HG03064 (cell line): ENCODE results near the gene RNF207.

Experiments
- ATAC-seq: cut with Tn5 transposase; IDR thresholded peaks from one replicate; pipeline ENCODE4 v1.9.1; 2021; ENCODE audit warnings: low read depth; ENCODE audit not compliant: unreplicated experiment

RNF207 gene

DNA sequence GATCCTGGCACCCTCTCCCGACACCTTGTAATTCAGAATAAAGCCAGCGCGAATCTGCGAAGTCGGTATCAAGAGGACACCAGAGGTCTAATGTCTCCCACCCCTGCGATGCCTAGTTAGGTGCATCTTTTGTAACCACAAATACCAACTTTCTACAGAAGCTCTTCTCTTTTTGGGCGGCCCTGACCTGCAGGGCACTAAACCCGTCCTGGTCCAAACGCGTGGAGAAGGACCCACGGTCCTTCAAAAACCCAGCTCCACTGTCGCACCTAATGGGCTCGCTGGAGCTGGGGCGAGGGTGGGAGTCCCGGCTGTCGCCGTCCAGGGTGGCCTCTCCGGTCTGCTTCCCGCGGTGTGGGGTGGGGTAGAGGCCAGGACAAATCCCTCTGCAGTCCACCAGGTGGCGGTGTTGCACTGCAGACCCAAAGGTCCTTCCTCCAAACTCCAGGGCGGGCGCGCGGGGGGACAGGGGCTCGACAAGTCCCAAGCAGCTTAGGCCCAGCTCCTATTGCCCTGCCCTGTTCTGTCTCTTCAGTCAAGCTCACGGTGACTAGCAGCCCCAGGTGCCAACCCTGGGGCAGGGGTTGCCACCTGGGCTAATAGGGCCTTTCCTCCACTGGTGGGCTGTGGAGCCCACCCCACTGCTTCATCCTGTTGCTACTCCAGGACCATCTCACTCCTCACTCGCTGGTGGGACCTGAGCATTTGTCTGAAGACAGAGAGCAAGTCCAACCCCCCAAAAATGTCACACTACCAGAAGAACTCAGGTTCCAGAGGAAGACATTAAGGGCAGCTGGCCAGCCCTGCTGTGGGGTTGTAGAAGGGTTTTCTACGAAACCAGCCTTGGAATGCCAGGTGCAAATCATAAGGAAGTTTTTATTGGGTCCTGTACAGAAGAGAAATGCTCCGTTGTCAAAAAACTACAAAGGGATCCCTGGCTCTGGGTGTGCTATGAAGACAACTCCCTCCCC, 40.9 kb downstream of the RNF207 start:
- ATAC-seq: no peak

DNA sequence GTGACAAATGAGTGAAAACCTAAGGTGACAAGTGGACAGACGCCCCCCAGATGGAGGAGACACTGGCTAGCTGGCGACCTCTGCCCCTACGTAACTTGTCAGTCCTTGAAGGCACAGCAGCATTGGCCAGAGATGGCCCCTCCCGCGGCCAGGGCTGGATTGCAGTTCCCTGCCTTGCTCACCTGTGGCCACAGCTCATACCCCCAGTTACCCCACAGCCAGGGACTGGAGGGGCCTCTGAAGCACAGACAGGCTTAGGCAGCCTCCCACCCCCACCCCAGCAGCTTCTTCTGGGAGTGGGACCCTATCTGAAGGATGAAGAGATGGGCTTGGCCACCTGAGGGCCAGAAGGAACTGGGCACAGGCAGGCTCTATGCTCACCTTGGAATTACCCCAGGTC, 41.7 kb downstream of the RNF207 start:
- ATAC-seq: no peak

DNA sequence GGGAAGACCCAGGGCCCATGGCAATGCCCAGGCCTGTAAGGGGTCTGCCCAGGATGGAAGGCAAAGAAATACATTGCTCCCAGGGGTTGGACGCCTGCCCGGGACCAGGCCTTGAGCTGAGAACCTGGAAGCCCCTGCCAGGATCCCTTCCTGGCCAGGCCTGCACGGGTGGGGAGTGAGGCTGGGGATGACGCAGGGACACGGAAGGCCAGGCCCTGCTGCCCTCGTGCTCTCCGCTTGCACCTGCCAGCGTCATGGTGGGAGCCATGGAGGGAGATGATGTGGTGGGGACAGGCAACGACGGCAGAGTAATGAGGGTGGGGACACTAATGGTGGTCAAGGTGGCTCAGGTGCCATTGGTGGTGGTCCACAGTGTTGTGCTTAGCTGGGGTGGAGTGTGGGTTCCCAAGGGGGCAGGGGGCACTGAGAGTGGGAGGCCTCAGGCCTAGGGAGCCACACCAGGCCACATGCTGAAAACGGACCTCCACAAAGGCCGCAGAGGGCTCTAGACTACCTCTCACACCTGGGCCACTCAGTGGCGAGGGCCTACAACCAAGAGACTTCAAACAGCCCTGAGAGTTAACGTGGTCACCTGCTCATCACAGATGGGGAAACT, 42.4 kb downstream of the RNF207 start:
- ATAC-seq: no peak

DNA sequence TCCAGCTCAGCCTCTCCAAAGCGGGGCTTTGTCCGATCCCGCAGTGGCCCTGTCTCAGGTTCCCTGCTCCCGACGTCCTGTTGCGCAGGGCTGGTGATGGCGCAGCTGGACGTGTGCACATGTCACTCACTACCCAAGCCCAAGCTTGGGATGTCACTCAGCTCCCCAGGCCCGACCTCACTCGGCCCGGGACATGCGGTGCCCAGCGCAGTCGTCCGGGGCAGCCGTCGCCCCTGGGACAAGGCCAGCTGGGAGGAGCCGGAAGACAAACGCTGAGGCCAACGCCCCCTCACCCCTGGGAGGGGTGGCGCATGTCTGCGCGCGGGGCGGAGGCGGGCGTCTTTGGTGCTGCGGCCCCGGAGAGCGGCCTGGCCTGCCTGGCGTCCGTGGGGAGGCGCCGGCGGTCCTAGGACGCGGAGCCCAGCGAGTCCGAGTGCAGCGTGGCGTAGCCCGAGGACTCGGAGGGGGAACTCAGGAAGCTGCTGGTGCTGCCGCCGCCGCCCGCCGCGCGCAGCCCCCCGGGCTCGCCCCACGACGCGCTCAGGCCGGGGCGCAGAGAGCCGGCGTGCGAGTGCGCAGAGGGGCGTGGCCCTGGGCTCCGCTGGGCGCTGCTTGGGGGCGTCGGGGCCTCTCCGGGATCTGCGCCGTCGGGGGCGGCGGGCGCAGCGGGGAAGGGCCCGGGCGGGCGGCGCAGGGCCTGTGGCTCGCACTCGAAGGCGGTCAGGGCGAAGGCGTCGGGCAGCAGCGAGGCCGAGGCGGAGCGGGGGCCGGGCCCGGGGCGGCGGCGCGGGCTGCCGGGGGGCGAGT, 43.2 kb downstream of the RNF207 start:
- no peak for ATAC-seq

DNA sequence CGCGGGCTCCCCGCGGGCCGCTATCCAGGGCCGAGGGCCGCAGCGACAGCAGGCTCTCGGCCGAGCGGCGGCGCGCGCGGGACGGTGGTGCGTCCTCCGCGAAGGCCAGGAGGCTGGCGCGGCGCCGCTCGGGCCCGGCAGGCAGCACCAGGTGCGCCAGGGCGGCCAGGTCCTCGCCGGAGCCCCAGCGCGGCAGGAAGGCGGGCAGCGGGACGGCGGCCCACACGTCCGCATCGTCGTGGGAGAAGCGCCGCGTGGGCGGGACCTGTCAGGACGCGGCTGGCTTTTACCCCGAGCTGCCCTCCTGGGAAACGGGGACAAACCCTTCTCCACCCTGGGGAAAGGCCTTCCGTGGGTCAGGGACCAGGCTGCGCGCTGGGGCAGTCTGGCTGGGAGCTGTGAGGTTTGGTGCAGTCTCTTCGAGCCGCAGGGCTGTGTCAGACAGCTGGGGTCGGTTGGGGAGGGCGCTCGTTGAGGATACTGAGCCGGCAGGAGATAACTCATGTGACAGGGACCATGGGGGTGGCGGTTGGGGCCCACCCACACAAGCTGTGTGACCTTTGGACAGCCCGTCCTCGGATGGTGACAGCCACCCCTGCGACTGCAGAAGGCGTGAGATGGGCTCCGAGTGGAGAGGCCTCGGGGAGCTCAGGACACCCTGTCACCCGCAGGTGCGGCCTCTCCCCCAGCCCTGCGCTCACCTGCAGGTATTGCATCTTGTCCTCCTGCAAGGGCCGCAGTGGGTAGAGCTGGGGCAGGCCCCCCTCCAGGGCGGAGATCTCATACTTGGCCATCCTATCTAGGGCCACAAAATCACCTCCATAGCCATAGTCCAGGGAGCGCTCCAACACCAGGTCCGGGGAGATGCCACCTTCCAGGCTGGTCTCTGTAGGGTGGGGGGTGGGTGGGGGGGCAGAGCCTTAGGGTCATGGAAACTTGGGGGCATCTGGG, 44.1 kb downstream of the RNF207 start:
- ATAC-seq: no peak

DNA sequence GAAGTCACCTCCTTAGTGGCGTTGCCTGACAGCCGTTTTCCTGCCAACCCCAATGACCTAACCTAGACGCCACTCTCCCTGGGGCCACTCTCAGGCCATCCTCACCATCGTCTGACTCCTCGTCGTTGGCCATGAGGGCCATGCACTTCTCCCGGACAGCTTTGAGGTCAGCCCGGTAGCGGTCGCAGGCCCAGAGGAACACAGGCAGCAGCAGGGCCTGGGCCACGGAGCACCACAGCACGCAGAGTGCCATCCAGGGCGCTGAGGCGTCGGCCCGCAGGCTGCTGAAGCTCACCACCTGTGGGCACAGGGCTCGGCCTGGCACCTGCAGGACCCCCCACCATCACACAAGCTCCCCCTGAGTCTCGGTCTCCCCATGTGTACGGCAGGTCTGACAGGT, 45.3 kb downstream of the RNF207 start:
- ATAC-seq: no peak

DNA sequence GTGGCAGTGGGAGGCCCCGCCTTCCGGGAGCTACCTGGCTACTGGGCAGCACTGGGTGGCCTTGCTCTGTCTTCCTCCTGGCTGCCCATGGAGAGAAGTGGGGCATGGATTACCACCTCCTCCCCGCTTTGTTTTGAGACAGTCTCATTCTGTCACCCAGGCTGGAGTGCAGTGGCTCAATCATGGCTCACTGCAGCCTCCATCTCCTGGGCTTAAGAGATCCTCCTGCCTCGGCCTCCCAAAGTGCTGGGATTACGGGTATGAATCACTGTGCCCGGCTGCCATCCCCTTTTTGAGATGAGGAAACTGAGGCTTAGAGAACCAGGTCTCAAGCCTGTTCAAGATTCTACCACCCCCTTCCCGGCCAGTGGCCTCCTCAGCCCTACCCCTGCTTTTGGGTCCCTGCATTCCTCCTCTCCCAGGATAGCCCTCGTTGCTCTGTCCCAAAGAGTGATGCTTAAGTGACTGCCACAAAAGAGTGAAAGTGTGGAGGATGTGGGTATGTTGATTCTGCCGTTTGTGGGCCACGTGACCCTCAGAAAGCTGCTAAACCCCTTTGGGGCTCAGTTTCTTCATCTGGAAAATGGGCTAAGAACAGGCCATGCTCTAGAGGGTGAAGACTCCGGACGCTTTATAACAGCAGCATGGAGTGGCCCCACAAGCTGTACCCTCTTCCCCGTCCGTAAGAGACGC, 45.9 kb downstream of the RNF207 start:
- no peak for ATAC-seq

DNA sequence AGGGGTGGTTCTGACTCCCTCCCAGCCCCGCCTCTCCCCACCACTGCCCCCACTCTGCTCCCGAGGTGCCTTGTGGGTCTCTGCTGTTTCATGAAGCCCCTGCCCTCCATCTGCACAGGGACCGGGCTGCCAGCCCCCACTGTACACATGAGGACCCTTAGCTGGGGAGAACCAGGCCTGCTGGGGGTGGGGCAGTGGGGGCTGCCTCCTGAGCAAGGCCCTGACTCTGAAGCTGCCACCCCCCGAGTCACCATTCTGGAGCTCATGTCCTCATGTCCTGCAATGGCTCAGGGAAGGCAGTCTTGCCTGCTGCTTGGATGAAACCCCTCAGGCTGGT, 46.4 kb downstream of the RNF207 start:
- no peak for ATAC-seq

DNA sequence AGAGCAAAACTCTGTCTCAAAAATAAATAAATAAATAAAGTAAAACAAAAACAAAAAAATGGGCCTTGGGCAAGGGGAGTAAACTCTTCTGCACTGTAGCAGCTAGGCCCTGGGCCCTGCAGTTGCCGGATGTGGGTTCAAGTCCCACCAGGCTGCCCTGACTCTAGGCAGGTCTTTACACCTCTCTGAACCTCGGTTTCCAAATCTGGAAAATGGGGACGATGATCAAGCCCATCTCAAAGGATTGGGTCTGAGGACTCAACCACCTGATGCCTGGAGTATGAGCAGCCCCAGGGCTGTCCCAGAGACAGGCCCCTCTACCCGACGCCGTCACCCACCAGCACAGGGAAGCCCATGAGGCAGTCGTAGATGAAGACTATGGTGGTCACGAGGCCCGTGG, 47.5 kb downstream of the RNF207 start:
- ATAC-seq: no peak

DNA sequence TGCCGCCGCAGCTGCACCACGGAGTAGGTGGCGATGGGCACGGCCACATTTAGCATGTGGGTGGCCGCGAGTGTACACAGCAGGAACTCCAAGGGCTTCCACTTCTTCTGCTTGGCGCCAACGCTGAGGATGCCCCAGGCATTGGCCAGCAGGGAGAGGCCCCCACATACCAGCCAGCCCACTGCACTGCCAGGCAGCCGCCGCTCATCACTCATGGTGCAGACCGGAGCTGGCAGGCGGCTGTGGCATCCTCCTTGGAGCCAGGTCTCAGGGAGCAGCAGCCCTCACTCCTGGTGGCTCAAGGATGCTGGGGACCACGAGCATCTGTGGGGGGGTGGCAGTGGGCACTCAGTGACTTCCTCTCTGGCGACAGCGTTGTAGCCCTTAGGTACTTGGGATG, 48.8 kb downstream of the RNF207 start:
- no peak for ATAC-seq

DNA sequence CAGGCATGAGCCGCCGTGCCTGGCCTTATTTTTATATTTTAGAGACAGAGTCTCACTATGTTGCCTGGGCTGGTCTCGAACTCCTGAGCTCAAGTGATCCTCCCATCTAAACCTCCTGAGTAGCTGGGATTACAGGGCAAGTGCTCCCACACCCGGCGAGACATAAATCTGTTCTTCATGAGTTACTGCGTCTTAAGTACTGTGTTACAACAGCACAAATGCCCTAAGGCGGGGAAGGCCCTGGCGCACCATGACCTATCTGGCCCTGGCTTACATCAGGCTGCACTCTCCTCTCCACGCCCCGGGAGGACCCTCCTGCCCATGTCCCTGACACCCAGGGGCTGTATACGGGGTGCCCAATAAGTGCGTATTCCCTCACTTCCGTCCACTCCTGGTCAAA, 50.7 kb downstream of the RNF207 start:
- no peak for ATAC-seq

DNA sequence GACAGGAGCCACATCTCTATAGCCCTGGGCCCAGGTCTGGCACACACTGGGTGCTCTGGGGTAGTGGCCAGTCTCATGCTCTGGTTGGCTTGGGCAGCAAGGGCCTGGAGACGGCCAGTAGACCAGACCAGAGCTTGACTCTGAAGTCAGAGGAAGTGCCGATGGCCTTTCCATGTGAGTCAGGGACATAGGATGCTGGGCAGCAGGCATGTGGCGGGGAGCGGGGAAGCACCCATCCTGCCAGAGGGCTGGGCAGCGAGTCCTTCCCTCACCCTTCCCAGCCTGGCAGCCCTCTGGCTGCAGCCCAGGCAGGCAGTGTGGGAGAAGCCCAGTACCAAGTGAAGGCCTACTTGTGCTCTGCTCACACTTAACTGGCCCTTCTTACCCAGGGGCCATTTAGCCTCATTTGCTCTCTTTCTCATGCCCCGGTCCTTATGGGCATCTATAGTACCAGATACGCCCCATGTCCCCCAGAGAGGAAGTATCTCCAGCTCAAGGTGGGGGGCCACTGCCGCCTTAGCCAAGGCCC, 51.7 kb downstream of the RNF207 start:
- no peak for ATAC-seq

DNA sequence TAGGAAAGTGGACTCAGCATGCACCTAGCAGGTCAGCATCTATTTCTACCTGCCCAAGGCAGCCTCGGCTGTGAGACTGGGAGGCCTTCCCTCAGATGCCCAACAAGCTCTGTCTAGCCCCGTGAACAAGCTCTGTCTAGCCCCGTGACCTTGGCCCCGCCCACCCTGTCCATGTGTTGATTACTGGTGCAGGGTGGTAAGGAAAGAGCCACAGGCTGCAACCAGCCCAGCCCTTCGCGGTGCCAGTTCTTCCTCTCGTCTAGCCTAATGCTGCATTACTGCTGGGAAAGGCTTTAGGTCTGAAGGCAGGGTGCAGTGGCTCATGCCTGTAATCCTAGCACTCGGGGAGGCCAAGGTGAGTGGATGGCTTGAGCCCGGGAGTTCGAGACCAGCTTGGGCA, 52.8 kb downstream of the RNF207 start:
- ATAC-seq: no peak

DNA sequence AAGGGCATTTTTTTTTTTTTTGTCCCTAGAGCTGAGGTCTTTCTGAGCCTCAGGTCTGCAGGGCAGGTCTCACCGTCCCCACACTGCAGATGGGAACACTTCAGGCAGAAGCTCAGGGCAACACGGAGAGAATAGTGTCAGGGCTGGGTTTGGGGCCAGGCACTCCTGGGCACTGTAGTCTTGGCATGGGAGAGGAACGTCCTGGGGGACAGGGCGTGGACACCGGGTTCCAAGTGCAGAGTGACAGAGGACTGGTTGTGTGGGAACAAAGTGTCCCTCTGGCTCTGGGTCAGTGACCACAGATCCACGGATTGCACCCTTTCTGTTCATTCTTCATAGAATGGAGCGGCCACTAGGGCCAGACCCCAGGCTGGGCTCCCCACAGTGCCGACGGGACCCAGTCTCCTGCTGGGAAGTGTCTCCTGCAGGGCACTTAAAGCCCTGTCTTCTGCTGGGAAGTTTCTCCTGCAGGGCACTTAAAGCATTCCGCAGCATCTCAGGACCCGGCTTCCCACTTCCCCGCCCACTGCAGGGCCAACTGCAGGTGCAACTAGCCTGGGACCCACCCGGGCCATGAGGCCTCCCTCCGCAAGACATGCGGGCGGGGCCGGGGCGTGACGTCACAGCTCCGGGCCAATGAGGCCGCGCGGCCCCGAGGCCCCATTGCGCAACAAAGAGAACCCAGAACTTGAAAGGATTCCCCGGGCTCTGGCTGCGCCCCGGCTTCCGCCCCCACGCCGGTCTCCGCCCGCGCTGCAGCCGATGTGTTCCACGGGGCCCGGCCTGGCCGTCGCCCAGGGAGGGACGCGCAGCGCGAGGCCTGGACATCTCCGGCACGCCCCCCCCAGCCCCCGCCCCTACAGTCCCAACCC, 53.8 kb downstream of the RNF207 start:
- no peak for ATAC-seq

DNA sequence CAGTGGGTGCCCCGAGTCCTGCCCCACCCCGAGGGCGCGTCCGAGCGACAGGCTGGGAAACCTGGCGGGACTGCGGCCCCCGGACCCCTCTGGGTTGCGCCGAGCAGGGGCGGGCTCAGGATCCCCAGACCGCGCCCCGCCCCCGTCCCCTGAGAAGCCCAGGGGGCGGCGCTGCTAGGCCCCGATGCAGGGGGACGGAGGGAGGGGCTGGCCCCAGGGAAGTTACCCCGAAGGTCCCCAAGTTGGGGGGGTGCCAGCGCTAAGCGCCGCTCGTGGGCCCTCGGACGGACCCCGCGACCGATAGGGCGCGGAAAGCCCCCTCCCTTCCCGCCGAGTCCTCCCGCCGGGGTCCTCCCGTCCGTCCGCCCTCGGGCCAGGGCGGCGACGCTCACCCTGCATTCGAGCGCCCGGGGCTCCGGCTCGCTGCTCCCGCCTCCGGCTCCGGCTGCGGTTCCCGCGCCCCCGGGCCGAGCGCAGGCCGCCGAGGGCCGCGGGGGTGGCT, 54.6 kb downstream of the RNF207 start:
- no peak for ATAC-seq

DNA sequence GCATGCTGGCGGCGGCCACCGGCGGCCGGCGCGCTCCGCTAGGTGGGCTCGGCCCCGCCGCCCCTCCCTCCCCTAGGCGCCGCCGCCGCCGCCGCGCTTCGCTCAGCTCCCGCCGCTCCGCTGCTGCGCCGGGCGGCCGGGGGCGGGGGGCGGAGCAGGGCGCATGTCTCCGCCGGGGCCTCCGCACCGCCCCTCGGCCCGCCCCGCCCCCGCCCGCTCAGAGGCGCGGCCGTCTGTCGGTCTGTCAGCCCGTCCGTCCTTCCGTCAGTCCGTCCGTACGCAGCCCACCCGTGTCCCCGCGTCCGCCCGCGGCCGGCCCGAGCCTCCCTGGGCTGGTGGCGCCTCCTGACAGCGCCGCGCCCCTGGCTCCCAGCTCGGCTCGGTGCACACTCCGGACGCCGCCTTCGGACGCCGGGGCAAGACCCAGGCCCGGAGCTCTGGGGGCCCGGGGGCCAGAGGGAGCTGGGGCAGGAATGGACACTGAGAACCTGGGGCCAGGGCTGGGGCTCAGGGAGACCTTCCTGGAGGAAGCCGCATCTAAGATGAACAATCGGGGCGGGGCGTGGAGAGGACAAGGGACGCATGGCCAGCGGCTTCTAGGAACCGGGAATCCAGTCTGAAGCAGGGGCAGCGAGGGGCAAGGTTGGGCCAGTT, 55.2 kb downstream of the RNF207 start, which contains the start of gene GPR153:
Gene GPR153 (minus strand): TSS at position 138 of the 654 bp plus-strand sequence. CDS start 6,193 bp downstream, outside the sequence.
- ATAC-seq: no peak

DNA sequence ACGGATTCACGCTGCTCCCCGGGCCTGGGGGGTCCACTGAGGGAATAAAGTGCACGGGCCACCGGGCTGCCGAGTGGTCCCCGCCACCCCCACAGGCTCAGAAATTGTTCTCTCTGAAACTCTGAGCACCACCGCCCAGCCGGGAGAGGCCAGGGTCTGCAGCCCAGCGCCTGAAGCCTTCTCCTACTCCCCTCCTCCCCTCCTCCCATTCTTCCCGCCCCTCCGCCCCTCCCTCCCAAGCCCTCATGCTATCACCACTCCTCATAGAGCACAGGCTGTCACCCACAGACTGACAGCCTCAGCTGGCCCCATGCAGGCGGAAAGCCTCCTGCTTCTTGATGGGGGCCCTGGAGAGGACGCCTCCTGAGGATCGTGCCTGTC, 55.7 kb downstream of the RNF207 start:
- no peak for ATAC-seq
